GM21367 (cell line): ENCODE data around the gene ZNF592.

Experiments
- ATAC-seq: cut with Tn5 transposase; IDR thresholded peaks from one replicate; pipeline ENCODE4 v1.9.1; 2021; ENCODE audit not compliant: unreplicated experiment

The ZNF592 gene

DNA sequence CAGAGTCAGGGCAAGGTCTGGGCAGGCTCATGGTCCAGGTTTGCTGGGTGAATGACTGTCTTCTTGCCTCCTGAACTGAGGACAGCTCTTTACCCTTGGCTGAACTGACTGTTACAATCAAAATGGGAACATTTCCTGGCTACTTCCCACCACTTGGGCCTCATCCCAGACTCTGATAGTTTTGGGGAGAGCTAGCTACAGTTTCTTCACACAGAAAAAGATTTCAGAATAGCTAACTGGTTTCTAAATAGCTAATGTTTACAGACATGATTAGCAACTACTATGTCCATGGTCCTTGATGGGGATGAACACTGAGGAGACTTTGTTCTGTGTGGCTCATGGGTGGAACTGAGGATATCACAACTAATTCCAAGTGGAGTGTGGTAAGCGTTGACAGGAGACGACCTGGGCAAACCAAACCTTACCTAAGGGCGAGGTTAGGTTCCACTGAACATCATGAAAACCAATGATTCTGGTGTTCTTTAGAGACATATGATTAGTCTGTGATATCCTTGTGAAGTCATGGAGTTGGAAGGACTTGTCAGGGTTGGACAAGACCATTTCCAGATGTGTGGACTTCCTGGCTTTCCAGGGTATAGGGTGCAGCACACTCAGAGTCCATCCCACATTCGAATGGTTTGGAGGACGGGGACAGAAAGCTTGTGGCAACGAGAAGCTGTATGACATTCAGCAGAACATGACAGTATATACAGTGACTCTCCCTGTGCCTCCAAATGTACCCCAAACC is 76.0 kb downstream of the ZNF592 start:
- no peak for ATAC-seq

DNA sequence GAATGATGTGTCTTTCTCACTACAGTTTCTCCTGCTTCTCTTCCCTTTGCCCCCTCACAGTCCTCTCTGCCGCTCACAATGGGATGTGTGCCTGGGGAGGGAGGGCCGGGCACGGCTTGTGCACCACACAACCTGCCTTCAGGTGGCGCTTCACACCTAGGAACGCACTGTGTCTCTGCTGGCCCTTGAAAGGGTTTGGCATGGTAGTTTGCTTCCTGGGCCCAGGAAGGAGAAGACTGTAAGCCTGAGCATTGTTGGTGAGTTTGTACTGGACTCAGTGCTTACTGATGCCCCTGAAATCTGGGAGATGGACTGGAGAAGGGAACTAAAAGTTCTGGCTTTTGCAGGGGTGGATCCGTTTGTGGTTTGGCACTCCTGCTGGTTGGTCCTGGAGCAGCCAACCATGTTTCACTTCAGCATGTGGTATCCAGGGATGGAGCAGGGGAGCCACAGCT is 78.0 kb downstream of the ZNF592 start:
- ATAC-seq = no peak

DNA sequence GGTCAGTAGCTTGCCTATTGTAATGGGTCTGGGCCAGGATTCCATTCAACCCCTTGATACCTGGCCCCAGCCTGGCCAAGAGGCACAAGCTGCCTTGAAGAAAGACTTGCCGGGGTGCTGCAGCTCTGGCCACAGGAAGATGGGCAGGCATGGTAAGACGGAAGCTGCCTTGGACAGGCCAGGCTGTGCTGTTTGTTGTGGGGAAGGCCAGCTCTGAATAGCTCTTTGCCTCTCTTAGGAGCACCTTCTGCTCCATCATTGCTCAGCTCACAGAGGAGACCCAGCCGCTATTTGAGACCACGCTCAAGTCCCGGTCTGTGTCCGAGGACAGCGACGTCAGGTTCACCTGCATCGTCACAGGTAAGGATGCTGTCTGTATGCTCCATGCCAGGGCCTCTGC is 78.9 kb downstream of the ZNF592 start:
- ATAC-seq = no peak

DNA sequence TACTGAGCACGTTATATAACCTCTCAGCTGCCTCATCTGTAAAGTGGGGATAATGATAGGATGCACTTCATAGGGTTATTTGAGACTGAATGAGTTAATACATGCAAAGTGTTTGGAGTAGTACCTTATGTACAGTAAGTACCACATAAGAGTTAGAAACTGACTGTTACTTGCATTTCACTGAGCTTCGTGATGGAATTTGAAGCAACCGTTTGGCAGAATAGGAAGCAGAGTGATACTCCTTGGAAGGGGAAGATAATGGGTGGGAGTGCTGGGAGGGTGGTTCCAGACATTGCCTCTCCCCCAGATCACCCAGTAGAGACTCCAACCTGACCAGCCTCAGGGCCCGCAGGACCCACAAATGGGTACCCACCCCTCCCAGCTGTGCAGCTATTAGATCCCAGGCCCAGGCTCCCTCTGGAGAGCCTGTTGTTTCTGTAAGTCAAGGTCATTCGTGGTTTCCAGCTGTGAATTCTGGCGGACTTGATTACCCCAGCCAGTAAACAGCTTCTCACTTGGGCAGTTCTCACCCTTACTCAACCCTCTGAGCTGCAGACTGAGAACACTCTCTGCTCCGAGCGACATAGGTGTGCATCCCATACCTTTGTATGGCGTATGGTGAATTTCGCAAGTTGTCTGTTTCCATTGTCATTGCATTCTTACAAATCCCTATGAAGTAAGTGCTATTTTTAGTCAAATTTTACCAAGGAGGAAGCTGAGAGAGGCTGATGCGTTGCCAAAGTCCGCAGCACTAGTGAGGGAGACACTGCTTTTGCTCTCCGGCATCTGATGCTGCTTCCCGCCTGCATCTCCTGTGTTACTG is 79.9 kb downstream of the ZNF592 start:
- ATAC-seq = no peak

DNA sequence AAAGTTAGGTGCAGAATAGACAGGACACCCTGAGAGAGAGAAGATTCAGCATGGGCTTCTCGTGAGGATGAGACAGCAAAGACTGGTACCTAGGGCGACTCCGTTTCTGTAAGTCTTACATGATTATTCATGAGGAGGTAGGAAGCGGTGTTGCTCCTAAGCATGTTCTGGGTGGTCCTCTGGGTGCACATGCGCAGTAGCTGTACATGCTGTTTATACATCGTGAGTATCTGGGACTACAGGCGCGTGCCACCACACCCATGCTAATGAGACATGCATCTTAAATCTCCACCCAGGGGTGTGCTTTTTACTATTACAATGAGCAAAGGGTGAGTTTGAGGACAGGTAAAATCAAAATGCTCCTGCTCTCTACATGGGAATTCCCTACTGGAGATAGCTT is 81.0 kb downstream of the ZNF592 start:
- ATAC-seq = no peak

DNA sequence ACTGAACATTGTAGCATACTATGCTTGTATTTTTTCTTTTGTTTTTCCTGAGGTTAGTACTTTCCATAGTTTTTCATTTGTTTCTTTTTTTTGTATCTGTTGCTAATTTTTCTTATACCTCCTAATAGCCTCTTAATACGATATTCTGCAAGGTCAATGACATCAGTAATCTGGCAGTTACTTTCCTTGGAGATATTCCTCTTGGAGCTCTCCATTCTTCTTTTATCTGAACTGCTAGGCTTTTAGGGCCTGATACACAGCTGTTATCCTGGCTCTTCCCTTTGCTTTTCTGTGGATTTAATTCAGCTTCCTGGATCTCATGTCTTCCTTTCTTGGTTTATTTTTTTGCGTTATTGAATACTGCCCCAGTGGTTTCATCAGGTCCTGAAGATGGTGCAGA is 81.6 kb downstream of the ZNF592 start:
- ATAC-seq = no peak

DNA sequence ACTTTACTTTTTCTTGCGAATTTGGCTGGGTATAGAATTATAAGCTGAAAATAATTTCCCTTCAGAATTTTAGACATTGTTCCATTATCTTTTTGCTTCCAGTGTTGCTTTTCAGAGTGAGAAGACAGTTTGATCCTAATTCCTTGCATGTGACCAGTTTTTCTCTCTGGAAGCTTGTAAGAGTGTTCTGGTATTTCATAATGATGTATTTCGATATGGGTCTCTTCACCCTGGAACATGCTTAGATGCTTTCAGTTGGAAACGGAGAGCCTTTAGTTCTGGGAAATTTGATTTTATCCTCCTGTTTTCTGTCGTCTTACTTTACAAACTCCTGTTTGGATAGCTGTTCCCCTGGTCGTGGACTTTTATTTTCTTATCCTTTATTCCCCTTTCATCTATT is 82.6 kb downstream of the ZNF592 start:
- ATAC-seq = no peak

DNA sequence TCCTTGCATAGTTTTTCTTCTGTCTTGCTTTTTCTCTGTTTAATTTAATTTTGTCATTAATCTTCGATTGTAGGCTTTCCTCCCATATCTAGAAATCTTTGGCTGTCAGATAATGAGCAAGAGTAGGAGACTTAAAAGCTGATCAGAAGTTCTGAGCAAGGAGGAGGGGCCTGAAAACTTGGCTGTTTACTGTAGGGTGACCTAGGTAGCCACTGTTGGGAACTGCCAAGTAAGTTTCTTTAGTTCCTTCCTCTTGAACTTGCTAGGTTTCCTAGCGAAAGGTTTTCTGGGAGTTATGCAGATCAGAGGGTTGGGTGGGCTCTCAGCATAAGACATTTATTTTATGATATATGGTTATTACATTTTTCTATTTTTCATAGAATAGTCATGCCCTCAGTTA is 83.2 kb downstream of the ZNF592 start:
- no peak for ATAC-seq

DNA sequence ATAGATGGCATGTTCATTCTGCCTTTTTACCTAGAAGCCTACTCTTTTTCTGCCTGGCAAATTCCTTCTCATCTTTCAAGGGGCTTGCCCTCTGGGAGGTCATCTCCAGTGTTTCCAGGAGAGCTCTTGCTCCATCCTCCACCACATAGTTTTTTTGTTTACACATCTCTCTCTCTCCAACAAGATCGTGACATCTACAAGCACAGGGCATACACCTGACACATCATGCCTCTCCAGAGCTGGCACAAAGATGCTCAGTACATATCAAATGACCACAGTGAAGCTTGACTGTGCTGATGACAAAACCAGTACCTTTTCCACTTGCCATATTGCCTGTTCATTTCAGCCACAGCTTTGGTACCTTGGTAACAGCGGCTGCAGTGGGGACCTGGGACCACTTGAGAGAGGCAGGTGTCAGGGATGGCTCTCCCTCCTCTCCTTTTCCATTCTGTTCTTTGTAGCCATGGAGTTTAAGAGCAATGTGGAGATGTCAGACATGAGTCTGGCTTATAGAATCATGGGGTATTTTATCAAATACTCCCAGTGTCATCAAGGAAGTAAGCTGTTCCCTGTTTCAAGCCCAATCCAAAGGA is 84.2 kb downstream of the ZNF592 start:
- ATAC-seq = no peak

DNA sequence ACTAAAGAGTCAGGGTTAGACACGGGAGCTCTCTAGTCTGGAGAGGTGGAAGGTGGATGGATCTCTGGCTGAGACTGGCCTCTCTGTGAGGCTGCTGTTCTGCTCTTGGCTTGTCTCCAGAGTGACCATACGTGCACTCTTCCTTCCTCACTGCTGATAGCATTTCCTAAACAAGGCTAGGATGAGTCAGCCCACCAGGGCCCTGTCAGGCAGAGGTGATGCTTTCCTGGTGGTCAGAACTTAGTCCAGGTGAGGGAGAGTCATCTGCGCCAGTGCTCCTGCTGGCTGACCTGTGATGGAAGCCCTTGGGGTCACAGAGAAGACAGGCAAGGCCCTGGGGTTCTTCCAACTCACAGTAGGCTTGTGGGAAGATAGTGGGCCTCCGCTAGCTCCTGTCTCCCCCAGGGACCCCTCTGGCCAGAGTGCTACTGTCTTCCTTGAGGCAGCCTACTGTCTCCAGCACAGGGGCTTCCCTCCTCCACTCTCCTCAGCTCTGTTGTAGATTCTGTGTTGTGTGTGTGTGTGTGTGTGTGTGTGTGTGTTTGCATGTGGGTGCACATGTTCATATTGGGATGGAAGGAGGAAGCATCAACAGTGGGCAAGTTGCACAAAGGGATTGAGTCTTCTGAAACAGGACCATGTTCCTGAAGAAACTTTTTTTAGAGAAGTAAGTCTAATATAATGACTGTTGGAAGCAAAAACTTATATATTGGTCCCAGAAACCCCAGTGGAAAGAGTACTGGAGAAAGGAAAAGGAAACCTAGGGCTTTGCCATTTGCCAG is 85.2 kb downstream of the ZNF592 start:
- no peak for ATAC-seq

DNA sequence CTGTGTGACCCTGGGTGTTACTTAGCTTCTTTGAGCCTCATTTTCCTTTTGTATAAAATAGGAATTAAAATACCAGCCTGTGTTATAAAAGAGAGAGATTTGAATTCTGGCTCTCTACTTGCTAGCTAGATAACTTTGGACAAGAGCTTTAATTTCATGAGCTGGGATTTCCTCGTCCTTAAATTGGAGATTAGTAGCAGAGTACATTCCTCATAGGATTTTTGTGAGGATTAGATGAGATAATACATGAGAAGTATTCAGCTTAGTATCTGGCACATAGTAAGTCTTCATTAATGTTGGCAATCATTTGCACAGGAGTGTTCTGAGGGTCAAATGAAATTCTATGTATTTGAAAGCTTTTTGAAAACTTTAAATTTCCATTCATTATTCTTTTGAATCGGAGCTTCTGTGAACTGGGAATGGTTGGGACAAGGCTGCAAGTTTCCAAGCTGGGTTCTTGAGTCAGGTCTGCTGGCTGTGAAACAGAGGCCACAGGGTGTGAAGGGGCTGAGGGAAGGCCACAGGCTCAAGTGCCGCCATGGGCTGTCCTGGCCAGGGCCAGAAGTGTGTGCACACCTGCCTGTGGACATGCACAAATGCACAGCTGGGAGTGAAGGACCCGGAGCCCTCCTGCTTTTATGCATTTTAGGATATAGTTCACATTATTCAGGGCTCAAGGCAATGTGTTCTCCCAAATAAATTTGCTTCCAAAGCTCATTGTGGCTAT is 86.0 kb downstream of the ZNF592 start:
- no peak for ATAC-seq

DNA sequence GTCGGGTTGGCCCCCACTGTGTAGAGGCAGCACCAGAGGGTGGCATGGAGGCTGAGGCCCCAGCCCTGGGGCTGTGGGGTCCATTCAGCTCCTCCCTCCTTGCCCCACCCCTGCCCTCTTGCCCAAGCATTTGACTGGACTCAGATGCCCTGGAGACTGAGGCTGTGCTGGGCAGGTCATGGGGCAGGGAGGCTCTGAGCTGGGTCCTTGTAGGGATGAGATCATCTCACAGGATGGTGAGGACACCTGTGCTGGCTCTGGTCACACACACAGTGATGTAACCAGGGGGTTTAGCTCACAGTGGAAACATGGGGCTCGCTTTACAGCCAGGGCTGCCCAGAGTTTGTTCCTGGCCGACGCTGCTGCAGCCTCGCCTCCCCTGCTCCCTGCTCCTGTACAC is 86.6 kb downstream of the ZNF592 start:
- ATAC-seq = no peak

DNA sequence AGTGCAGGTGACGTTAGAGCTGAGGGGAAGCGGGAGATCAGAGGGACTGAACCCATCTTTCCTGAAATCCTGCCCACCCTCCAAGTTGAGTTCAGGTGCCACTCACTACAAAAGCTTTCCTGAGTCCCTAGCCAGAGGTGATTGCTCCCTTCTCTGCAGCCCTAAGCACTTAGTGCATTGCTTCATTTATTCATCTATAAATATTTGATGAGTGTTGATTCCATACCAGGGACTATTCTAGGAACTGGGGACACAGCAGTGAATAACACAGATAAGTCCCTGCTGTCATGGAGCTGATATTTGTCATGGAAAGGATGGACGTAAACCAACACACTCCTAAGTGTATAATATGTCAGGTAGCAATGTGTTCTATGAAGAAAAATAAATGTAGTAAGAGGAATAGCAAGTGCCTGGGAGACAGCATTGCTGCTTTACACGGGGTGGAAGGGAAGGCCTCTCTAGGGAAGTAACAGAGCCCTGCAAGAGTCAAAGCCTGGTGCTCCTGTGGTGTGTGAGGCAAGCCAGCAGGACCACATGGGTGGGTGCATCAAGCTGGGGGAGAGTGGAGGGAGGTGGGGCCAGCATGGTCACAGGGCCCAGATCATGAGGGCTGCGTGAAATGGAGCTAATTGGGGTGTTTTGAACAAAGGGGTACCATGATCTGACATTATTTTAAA is 87.4 kb downstream of the ZNF592 start:
- no peak for ATAC-seq

DNA sequence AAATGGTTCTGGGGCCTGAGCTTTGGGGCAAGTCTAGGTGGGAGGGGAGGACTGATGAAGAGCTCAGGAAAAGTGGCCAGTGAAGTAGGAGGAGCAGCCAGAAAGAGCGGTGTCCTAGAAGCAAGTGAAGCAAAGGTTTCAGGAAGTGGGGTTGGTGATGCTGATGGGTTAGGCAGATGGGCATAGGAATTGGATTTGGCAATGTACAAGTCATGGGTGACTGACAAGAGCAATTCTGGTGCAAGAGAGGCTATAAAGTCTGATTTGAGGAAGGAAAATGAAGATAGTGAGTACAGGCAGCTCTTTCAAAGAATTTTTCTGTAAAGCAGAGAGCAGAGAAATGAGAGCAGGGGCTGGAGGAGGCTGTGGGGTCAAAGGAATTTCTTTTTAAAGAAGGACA is 88.5 kb downstream of the ZNF592 start:
- no peak for ATAC-seq

DNA sequence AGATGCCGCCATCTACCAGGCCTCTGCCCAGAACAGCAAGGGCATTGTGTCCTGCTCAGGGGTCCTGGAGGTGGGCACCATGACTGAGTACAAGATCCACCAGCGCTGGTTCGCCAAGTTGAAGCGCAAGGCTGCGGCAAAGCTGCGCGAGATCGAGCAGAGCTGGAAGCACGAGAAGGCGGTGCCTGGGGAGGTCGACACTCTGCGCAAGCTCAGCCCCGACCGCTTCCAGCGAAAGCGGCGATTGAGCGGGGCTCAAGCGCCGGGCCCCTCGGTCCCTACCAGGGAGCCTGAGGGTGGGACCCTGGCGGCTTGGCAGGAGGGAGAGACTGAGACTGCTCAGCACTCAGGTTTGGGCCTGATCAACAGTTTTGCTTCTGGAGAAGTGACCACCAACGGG is 91.3 kb downstream of the ZNF592 start:
- ATAC-seq = no peak

DNA sequence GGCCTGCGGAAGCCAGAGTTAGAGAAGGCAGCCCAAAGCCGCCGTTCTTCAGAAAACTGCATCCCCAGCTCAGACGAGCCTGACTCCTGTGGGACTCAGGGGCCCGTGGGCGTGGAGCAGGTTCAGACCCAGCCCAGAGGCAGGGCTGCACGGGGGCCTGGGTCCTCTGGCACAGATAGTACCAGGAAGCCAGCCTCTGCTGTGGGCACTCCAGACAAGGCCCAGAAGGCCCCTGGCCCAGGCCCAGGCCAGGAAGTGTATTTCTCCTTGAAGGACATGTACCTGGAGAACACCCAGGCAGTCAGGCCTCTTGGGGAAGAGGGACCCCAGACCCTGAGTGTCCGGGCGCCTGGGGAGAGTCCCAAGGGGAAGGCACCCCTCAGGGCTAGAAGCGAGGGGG is 91.9 kb downstream of the ZNF592 start:
- ATAC-seq = no peak

DNA sequence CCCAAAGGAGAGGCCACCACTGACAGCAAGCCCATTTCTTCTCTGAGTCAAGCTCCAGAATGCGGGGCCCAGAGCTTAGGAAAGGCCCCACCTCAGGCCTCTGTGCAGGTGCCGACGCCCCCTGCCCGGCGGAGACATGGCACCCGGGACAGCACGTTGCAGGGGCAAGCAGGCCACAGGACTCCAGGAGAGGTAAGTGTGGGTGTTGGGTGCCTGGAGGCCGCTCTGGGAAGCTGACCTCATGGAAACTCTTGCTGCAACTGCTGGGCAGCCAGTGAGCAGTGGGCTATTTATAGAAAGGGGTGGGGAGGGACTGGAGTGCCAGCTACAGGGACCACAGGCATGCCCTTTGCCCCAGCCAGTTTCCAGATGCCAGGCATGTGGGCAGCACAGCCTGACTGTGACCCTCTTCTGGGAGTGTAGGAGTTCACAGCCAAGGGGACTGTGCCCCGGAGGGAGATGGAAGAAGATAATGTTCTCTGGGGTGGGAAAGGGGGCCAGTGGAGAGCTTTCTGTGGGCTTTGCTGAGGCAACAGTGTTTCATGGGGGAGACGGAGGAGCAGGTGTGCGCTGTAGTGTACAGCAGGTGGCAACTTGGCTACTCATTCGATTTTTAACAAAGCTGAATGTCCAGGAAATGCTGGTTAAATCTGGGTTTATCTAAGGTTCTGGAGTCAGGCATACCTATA is 92.5 kb downstream of the ZNF592 start:
- no peak for ATAC-seq

DNA sequence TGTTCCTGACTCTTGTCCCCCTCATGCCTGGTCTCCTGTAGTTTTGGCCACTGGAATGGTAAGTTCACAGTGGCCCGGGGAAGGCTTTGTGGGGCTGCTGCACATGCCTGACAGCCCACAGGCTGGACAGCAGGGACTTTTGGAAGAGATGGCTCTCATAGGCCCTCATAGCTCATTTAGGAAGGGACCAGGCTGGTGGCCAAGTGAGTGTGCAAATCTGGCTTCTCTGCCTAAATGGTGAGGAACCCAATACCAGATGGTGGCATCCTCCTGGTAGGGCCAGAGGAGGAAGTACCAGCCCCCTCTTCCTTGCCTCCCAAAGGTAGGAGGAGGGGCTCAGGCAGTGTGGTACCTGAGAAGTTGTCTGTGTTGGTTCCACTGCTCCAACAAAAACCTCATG is 94.4 kb downstream of the ZNF592 start:
- ATAC-seq = no peak

DNA sequence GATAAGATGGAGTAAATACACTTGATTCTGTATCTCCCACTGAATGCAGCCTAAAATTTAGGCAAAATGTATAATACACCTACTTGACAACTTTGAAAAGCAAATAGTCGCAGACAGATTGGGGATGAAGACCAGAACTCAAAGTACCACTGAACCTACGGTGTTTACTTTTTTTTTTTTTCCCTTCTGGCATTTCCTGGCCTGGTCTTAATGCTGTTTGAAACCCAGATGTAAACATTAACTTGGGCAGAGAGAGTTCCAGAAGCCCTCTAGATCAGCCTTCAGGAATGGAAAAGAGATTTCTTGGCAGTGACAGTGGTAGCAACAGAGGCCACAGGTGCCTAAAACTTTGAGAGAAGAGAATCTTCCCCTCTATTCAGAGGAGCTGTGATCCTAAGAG is 96.6 kb downstream of the ZNF592 start:
- no peak for ATAC-seq
